NB4 (cell line): ENCODE data around the gene TMCC1.

Source experiments
- POLR2A ChIP-seq: IDR thresholded peaks from 2 replicates; pipeline ENCODE4 v1.6.1; 2011; ENCODE audit warnings: mild to moderate bottlenecking; ENCODE audit not compliant: insufficient read length; ENCODE audit errors: extremely low read depth
- TF ChIP-seq, protein P1 (sequence below): IDR thresholded peaks from one replicate; pipeline ENCODE4 v1.5.1; 2012; ENCODE audit warnings: low read depth, low read length
- TF ChIP-seq, protein P2 (sequence below): IDR thresholded peaks from 2 replicates; pipeline ENCODE4 v1.6.1; 2011; ENCODE audit warnings: low read depth, low read length

GRCh38 chr3:129738172-129738571 is 155.3 kb downstream of the TMCC1 start:
- TF ChIP-seq POLR2A, result no peak
- TF ChIP-seq, protein P1, sequence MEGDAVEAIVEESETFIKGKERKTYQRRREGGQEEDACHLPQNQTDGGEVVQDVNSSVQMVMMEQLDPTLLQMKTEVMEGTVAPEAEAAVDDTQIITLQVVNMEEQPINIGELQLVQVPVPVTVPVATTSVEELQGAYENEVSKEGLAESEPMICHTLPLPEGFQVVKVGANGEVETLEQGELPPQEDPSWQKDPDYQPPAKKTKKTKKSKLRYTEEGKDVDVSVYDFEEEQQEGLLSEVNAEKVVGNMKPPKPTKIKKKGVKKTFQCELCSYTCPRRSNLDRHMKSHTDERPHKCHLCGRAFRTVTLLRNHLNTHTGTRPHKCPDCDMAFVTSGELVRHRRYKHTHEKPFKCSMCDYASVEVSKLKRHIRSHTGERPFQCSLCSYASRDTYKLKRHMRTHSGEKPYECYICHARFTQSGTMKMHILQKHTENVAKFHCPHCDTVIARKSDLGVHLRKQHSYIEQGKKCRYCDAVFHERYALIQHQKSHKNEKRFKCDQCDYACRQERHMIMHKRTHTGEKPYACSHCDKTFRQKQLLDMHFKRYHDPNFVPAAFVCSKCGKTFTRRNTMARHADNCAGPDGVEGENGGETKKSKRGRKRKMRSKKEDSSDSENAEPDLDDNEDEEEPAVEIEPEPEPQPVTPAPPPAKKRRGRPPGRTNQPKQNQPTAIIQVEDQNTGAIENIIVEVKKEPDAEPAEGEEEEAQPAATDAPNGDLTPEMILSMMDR, result no peak
- TF ChIP-seq, protein P2, sequence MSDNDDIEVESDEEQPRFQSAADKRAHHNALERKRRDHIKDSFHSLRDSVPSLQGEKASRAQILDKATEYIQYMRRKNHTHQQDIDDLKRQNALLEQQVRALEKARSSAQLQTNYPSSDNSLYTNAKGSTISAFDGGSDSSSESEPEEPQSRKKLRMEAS, result no peak
